PFSK-1 (cell line): Measurements from ENCODE around the gene TOMM20L.

Source experiments
- FOXP2 ChIP-seq: optimal IDR thresholded peaks from 2 replicates; pipeline ENCODE3; 2011; ENCODE audit warnings: borderline replicate concordance, control low read depth, inconsistent platforms; ENCODE audit not compliant: insufficient read depth; ENCODE audit errors: extremely low read length, extremely low read depth
- POLR2AphosphoS5 ChIP-seq: IDR thresholded peaks from 2 replicates; pipeline ENCODE4 v1.6.1; 2012; ENCODE audit warnings: low read depth, mild to moderate bottlenecking, control low read depth, low read length, moderate library complexity
- REST ChIP-seq, 2 experiments: IDR thresholded peaks; 2 replicates each; pipeline versions ENCODE4 v1.6.1 to v1.8.0; 2011 to 2012; ENCODE audit warnings: low read depth in 2 of 2, low read length in 2 of 2, control low read depth in 1 of 2, inconsistent platforms in 1 of 2, mild to moderate bottlenecking in 1 of 2, moderate library complexity in 1 of 2; ENCODE audit not compliant: insufficient read depth in 1 of 2
- SIN3A ChIP-seq: IDR thresholded peaks from 2 replicates; pipeline ENCODE4 v1.6.1; 2012; ENCODE audit warnings: mild to moderate bottlenecking, low read length, moderate library complexity, borderline replicate concordance; ENCODE audit not compliant: insufficient read depth
- TAF1 ChIP-seq: IDR thresholded peaks from 2 replicates; pipeline ENCODE4 v1.6.1; 2012; ENCODE audit warnings: low read length, control low read depth, borderline replicate concordance; ENCODE audit not compliant: insufficient read depth

The TOMM20L gene

GRCh38 chr14:58395562-58395811 is 243 bp upstream of the TOMM20L start:
- no peak for TF ChIP-seq FOXP2
- TF ChIP-seq POLR2AphosphoS5 = no peak
- TF ChIP-seq REST (IDR thresholded peaks at IDR 0.05; ENCODE audit: insufficient read depth in 1 of 2, low read depth in 2 of 2, low read length in 2 of 2) = no peak
- no peak for TF ChIP-seq SIN3A
- TF ChIP-seq TAF1 = no peak

- TF ChIP-seq POLR2AphosphoS5 = no peak
- no peak for TF ChIP-seq TAF1
- TF ChIP-seq REST (IDR thresholded peaks at IDR 0.05; ENCODE audit: insufficient read depth in 1 of 2, low read depth in 2 of 2, low read length in 2 of 2) = no peak
- TF ChIP-seq FOXP2 = no peak
- no peak for TF ChIP-seq SIN3A
Measured at GRCh38 chr14:58397156-58397555, 1.4 kb downstream of the TOMM20L start.

- TF ChIP-seq POLR2AphosphoS5 (no peak), SIN3A (no peak), FOXP2 (no peak), TAF1 (no peak)
Measured at GRCh38 chr14:58398495-58398894, 2.8 kb downstream of the TOMM20L start.

- no peak for TF ChIP-seq FOXP2
- no peak for TF ChIP-seq SIN3A
- no peak for TF ChIP-seq REST (IDR thresholded peaks at IDR 0.05; ENCODE audit: insufficient read depth in 1 of 2, low read depth in 2 of 2, low read length in 2 of 2)
- TF ChIP-seq POLR2AphosphoS5 = no peak
- no peak for TF ChIP-seq TAF1
Measured at GRCh38 chr14:58398895-58399294, 3.2 kb downstream of the TOMM20L start.

GRCh38 chr14:58401587-58401986 is 5.9 kb downstream of the TOMM20L start:
- no peak for TF ChIP-seq SIN3A
- TF ChIP-seq REST (IDR thresholded peaks at IDR 0.05; ENCODE audit: insufficient read depth in 1 of 2, low read depth in 2 of 2, low read length in 2 of 2) = no peak
- TF ChIP-seq POLR2AphosphoS5 = no peak
- no peak for TF ChIP-seq TAF1
- TF ChIP-seq FOXP2 = no peak
